Measurements from ENCODE around the gene RFX4. TPM values are rescaled to one million over a fixed set of nuclear protein-coding genes. Genes with fewer than 3 reads are reported as not detected.
"Not testable (repeated sequence)": the region's sequence is repeated elsewhere in the genome, so short reads cannot be mapped to it uniquely, and the experiment has no call there.

RFX4 gene
- total and polyA plus RNA-seq, 7 donors, result 0.56 TPM; not detected in 6

- DNase-seq, result no peak
- WGBS, 3 donors, result 91 to 98% (median 98%) methylated on average over 1 of the region's 1 CpG
- Histone ChIP-seq H3K4me1 (no peaks in the 10 kb centered on the region), H3K9me3 (no peaks in the 10 kb centered on the region), H3K27ac (no peak overlapping the region), H3K27me3 (ENCODE audit: insufficient read depth in 3 of 3, low read length in 2 of 3) (no peaks in the 10 kb centered on the region), H3K4me3 (no peak overlapping the region), H3K36me3 (ENCODE audit: insufficient read depth in 1 of 2, low read depth in 1 of 2) (no peaks in the 10 kb centered on the region)
- intact Hi-C loops (cut with DNase I), result no loop called here
- ATAC-seq, result no peak
- no peak for TF ChIP-seq CTCF (IDR thresholded peaks at IDR 0.05)
These were observed 141.3 kb downstream of the RFX4 start for GRCh38 chr12:106724116-106724515.

DNA sequence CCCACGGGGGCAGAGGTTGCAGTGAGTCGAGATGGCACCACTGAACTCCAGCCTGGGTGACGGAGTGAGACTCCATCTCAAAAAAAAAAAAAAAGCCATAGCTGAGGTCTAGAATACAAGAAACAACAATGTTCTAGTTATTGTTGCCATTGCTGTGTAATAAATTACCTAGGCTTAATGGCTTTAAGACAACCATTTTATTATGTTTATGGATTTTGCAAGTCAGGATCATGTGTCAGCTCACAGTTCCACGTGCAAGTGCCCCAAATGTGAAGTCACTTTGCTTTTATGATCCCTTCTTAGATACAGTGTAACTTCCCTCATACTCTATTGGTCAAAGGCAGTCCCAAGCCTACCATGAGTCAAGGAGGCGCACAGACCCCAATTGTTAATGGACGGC, 142.1 kb downstream of the RFX4 start:
- no peaks in the 10 kb centered on the region for H3K9me3 ChIP-seq
- DNase-seq, result no peak
- H3K36me3 ChIP-seq (ENCODE audit: insufficient read depth in 1 of 2, low read depth in 1 of 2), result no peaks in the 10 kb centered on the region
- H3K27ac ChIP-seq, result no peak overlapping the region
- no peaks in the 10 kb centered on the region for H3K4me1 ChIP-seq
- H3K4me3 ChIP-seq, result no peak overlapping the region
- H3K27me3 ChIP-seq (ENCODE audit: insufficient read depth in 3 of 3, low read length in 2 of 3), result no peaks in the 10 kb centered on the region
- 78 to 86% (median 79%) methylated on average over 6 of the region's 6 CpGs for WGBS, 3 donors
- intact Hi-C loops (cut with DNase I), result no loop called here
- TF ChIP-seq CTCF (IDR thresholded peaks at IDR 0.05), result no peak
- no peak for ATAC-seq

DNA sequence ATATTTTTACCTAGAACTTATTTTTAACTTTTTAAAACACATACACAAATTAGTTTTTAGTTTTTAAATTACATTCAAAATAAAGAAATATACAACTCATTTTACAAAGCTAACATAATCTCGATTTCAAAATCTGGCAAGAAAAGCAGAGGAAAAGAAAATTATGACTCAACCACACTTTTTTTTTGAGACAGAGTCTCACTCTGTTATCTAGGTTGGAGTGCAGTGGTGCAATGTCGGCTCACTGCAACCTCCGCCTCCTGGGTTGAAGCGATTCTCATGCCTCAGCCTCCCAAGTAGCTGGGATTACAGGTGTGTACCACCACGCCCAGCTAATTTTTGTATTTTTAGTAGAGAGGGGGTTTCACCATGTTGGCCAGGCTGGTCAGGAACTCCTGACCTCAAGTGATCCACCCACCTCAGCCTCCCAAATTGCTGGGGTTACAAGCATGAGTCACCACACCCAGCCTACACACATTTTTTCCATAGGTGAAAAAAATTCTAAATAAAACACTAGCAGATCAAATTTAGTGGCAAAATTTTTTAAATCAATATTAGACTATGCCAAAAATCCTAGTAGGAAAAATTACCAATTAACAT, 143.9 kb downstream of the RFX4 start:
- H3K36me3 ChIP-seq (ENCODE audit: insufficient read depth in 1 of 2, low read depth in 1 of 2); ATAC-seq; DNase-seq; H3K4me1 ChIP-seq; H3K4me3 ChIP-seq; H3K27ac ChIP-seq; H3K27me3 ChIP-seq (ENCODE audit: insufficient read depth in 3 of 3, low read length in 2 of 3); H3K9me3 ChIP-seq; intact Hi-C loops (cut with DNase I): not testable (repeated sequence)
- 92 to 95% (median 93%) methylated on average over 5 of the region's 5 CpGs for WGBS, 3 donors

DNA sequence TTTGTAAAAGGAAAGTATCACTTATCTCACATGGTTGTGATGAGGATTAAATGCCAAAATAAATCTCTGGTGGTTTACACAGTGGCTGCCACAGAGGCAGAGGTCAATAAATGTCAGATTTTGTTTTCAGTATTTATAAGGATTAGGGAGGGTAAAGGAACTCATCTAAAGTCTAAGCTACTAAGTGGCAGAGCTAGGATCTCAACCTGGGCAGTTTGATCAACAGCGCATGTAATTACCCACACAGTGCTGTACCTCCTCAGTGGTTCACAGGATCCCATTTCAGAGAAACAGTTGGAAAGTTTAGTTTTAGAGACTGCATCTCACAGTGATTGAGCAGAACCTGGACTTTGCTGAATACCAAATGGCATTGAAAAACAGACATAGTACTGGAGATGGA, 146.8 kb downstream of the RFX4 start:
- WGBS, 3 donors, result 94 to 100% (median 98%) methylated on average over 1 of the region's 1 CpG
- no peaks in the 10 kb centered on the region for H3K9me3 ChIP-seq
- H3K4me3 ChIP-seq, result no peak overlapping the region
- intact Hi-C loops (cut with DNase I), result loop anchor here (10.0 kb wide), 2 partner anchors 115 to 185 kb away; no protein-coding TSS in a partner anchor
- no peak for DNase-seq
- no peaks in the 10 kb centered on the region for H3K36me3 ChIP-seq (ENCODE audit: insufficient read depth in 1 of 2, low read depth in 1 of 2)
- no peak overlapping the region for H3K27ac ChIP-seq
- ATAC-seq, result no peak
- H3K27me3 ChIP-seq (ENCODE audit: insufficient read depth in 3 of 3, low read length in 2 of 3), result no peaks in the 10 kb centered on the region
- no peak for TF ChIP-seq CTCF (IDR thresholded peaks at IDR 0.05)
- no peaks in the 10 kb centered on the region for H3K4me1 ChIP-seq

DNA sequence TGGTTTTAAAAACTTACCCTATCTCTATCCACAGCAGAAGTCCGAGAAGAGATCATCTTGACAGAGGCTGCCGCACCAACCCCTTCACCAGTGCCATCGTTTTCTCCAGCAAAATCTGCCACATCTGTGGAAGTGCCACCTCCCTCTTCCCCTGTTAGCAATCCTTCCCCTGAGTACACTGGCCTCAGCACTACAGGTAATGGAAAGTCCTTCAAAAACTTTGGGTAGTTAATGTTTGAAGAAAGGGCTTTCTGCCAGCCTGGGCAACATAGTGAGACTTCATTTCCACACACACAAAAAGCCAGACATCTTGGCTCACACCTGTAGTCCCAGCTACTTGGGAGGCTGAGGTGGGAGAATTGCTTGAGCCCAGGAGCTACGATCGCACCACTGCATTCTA, 150.1 kb downstream of the RFX4 start:
- intact Hi-C loops (cut with DNase I), result loop anchor here (10.0 kb wide), 2 partner anchors 112 to 182 kb away; no protein-coding TSS in a partner anchor
- ATAC-seq (no peak), DNase-seq (no peak)
- 95 to 98% (median 96%) methylated on average over 5 of the region's 5 CpGs for WGBS, 3 donors
- no peaks in the 10 kb centered on the region for H3K4me1 ChIP-seq
- no peaks in the 10 kb centered on the region for H3K27me3 ChIP-seq (ENCODE audit: insufficient read depth in 3 of 3, low read length in 2 of 3)
- no peaks in the 10 kb centered on the region for H3K9me3 ChIP-seq
- H3K27ac ChIP-seq, result no peak overlapping the region
- TF ChIP-seq CTCF (IDR thresholded peaks at IDR 0.05), result no peak
- no peaks in the 10 kb centered on the region for H3K36me3 ChIP-seq (ENCODE audit: insufficient read depth in 1 of 2, low read depth in 1 of 2)
- no peak overlapping the region for H3K4me3 ChIP-seq
